Peyer's patch (tissue), 4 donors: ENCODE results near the gene BRSK1. TPM values are rescaled to one million over a fixed set of nuclear protein-coding genes. Genes with fewer than 3 reads are reported as not detected.

Experiments used
- DNase-seq, 3 donors: peaks; one replicate each; pipeline ENCODE4 v3.0.0-alpha.2; 2017 to 2019
- H3K27ac ChIP-seq, 4 donors: fragments of 200-600 bp; sonication (generic); one replicate each; pipeline ENCODE4 v1.5.1; 2016 to 2019
- H3K27me3 ChIP-seq, 2 donors: fragments of 200-600 bp; sonication (generic); one replicate each; pipeline ENCODE4 v1.5.1; 2019
- H3K36me3 ChIP-seq, 3 donors: fragments of 200-600 bp; sonication (generic); one replicate each; pipeline ENCODE4 v1.5.1; 2016 to 2019
- H3K4me1 ChIP-seq, 4 donors: fragments of 200-600 bp; sonication (generic); one replicate each; pipeline ENCODE4 v1.5.1; 2016 to 2019
- H3K4me3 ChIP-seq, 4 donors: fragments of 200-600 bp; sonication (generic); 1 replicate in 3 of 4; 2 replicates in 1 of 4; pipeline ENCODE4 v1.5.1; 2016 to 2019; ENCODE audit warnings: mild to moderate bottlenecking in 1 of 4
- H3K9me3 ChIP-seq, 4 donors: fragments of 200-600 bp; sonication (generic); one replicate each; pipeline ENCODE4 v1.5.1; 2016 to 2019; ENCODE audit warnings: mild to moderate bottlenecking in 1 of 4
- POLR2A ChIP-seq, 2 donors: fragments of 450-650 bp; IDR thresholded peaks; one replicate each; pipeline ENCODE4 v1.5.1; 2017; ENCODE audit warnings: antibody characterized with exemption in 2 of 2, mild to moderate bottlenecking in 2 of 2, moderate library complexity in 2 of 2
- total RNA-seq, 4 donors: library from RNA; depleted of rRNA; stranded (reverse); fragments of >200 nt; gene quantifications; one replicate each; pipeline ENCODE4 v1.1.0, GENCODE V29; 2016
- TF ChIP-seq, protein P1 (sequence below), 6 experiments: fragments of 450-650 bp in 4 of 6; fragments of 200-600 bp in 2 of 6; sonication (generic) in 1 of 6; IDR thresholded peaks; one replicate each; pipeline ENCODE4 v1.5.1; 2017 to 2019; ENCODE audit warnings: antibody characterized with exemption in 6 of 6, mild to moderate bottlenecking in 3 of 6, moderate library complexity in 1 of 6

Gene BRSK1
- 1 to 10 TPM in 3 of 4 donors, under 1 TPM in 1; 0.35 to 6.6 (median 3.0) TPM for total RNA-seq

GRCh38 chr19:55283548-55284377, at the start of gene BRSK1:
BRSK1 (plus strand) TSS chr19:55283997; CDS start chr19:55284443, 446 bp downstream.
- H3K9me3 ChIP-seq = no peaks in the 10 kb centered on the region
- H3K27ac ChIP-seq = peak within 1 kb of the TSS; percentile 57 to 81 (median 71)
- no peaks in the 10 kb centered on the region for H3K36me3 ChIP-seq
- TF ChIP-seq POLR2A (IDR thresholded peaks at IDR 0.05) = no peak
- TF ChIP-seq, protein P1, sequence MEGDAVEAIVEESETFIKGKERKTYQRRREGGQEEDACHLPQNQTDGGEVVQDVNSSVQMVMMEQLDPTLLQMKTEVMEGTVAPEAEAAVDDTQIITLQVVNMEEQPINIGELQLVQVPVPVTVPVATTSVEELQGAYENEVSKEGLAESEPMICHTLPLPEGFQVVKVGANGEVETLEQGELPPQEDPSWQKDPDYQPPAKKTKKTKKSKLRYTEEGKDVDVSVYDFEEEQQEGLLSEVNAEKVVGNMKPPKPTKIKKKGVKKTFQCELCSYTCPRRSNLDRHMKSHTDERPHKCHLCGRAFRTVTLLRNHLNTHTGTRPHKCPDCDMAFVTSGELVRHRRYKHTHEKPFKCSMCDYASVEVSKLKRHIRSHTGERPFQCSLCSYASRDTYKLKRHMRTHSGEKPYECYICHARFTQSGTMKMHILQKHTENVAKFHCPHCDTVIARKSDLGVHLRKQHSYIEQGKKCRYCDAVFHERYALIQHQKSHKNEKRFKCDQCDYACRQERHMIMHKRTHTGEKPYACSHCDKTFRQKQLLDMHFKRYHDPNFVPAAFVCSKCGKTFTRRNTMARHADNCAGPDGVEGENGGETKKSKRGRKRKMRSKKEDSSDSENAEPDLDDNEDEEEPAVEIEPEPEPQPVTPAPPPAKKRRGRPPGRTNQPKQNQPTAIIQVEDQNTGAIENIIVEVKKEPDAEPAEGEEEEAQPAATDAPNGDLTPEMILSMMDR (IDR thresholded peaks at IDR 0.05) = no peak
- peaks cover 4 to 22% (median 9%) of the 10 kb centered on the region in 4 donors for H3K4me1 ChIP-seq
- no peaks in the 10 kb centered on the region for H3K27me3 ChIP-seq
- peak within 1 kb of the TSS; percentile 24 to 61 (median 47) for H3K4me3 ChIP-seq
- peak in 1 of 3 donors; percentile 65 for DNase-seq

- H3K27ac ChIP-seq = no peak overlapping the region
- no peaks in the 10 kb centered on the region for H3K4me1 ChIP-seq
- H3K4me3 ChIP-seq = no peak overlapping the region
- DNase-seq = no peak
- TF ChIP-seq, protein P1 (IDR thresholded peaks at IDR 0.05) = no peak
- no peak for TF ChIP-seq POLR2A (IDR thresholded peaks at IDR 0.05)
- no peaks in the 10 kb centered on the region for H3K9me3 ChIP-seq
- H3K36me3 ChIP-seq = peaks cover 0 to 91% (median 0%) of the 10 kb centered on the region in 3 donors
- no peaks in the 10 kb centered on the region for H3K27me3 ChIP-seq
These were observed 45.8 kb upstream of the BRSK1 start for GRCh38 chr19:55238030-55238429.

DNA sequence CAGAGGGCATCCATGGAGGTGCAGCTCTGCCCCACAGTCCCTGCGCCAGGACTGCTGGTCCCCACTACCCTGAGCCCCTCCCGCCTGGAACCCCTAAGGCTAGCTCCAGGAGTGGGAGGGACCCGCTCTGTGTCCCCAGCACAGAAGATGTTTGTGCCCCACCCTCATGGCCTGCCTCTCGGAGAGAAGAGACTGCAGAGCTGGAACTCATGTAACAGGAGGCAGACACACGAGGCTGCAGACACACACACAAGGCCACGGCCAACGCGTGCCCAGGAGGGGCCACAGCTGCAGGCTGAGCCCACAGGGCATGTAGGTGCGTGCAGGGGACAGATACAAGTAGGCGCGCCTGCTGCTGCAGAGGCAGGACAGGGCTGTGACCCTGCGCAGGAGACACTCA, 44.8 kb upstream of the BRSK1 start:
- Histone ChIP-seq H3K4me1 (no peaks in the 10 kb centered on the region), H3K9me3 (no peaks in the 10 kb centered on the region), H3K4me3 (no peak overlapping the region), H3K27me3 (no peaks in the 10 kb centered on the region), H3K27ac (no peak overlapping the region), H3K36me3 (peaks cover 0 to 94% (median 0%) of the 10 kb centered on the region in 3 donors)
- TF ChIP-seq, protein P1 (IDR thresholded peaks at IDR 0.05) = no peak
- no peak for TF ChIP-seq POLR2A (IDR thresholded peaks at IDR 0.05)
- DNase-seq = no peak

- H3K27ac ChIP-seq = no peak overlapping the region
- no peak for DNase-seq
- TF ChIP-seq POLR2A (IDR thresholded peaks at IDR 0.05) = no peak
- TF ChIP-seq, protein P1 (IDR thresholded peaks at IDR 0.05) = no peak
- peaks cover 0 to 98% (median 0%) of the 10 kb centered on the region in 3 donors for H3K36me3 ChIP-seq
- H3K4me1 ChIP-seq = no peaks in the 10 kb centered on the region
- H3K4me3 ChIP-seq = no peak overlapping the region
- H3K27me3 ChIP-seq = no peaks in the 10 kb centered on the region
- H3K9me3 ChIP-seq = no peaks in the 10 kb centered on the region
These were observed 43.1 kb upstream of the BRSK1 start for GRCh38 chr19:55240713-55241020.

- no peak for DNase-seq
- Histone ChIP-seq H3K4me3 (no peak overlapping the region), H3K27ac (no peak overlapping the region), H3K36me3 (peaks cover 0 to 98% (median 0%) of the 10 kb centered on the region in 3 donors), H3K27me3 (no peaks in the 10 kb centered on the region), H3K4me1 (no peaks in the 10 kb centered on the region), H3K9me3 (no peaks in the 10 kb centered on the region)
- no peak for TF ChIP-seq POLR2A (IDR thresholded peaks at IDR 0.05)
- TF ChIP-seq, protein P1 (IDR thresholded peaks at IDR 0.05) = no peak
These were observed 42.5 kb upstream of the BRSK1 start for GRCh38 chr19:55241143-55241934.
